ENCODE measurements around the gene ANKS1B.
A peak's percentile ranks its signal among the peaks of the same experiment; 100 is the strongest.

ANKS1B gene

DNA sequence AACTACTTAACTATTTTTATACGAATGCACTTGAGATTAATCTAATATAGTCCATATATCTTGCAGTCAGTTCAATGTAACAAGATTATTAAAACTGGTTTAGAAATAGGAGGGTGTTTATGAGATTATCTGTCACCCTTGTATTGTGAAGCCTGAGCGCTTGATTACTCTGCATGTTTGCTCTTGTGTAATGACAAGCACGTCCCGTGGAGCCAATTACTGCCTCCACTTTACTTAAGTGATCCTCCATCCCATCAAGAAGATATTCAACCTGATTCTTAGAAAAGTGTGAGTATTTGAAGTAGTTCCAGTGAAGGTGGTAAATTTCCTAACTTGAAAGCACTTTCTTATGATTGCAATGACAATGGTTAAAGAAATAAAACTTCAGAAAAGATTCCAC is 752.4 kb downstream of the ANKS1B start:
- Histone ChIP-seq H3K9ac (ENCODE audit: low read depth, low read length) (no peak overlapping the region), H3K27me3 (ENCODE audit: insufficient read depth, low read length) (no peaks in the 10 kb centered on the region), H3K4me1 (ENCODE audit: insufficient read depth, low read length) (peaks cover 3% of the 10 kb centered on the region; the same call in 1 of the 2 replicates), H3K27ac (ENCODE audit: low read depth, low read length) (no peak overlapping the region), H3K36me3 (ENCODE audit: insufficient read depth, low read length) (no peaks in the 10 kb centered on the region), H3K4me3 (ENCODE audit: low read length) (no peak overlapping the region), H3K9me3 (ENCODE audit: insufficient read depth, low read depth, low read length) (no peaks in the 10 kb centered on the region)
- WGBS = 85% methylated on average over 3 of the region's 4 CpGs

DNA sequence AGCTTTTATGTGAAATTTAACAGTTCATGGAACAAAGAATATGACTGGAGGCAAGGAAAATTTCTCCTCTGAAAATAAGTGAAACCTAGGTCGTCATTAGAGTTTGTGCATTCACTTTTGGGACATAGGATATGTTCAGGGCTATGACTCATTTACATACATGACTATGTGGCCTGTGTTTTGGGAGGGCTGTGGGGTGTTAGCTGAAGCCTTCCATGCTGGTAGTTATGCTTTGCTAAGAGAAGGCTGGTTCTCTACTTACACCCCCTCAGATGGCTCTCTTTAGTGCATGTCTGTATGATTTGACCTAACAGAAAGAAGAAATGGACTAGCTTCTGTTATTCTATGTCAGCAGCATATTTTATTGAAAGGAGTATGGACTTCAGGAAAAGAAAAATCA is 753.7 kb downstream of the ANKS1B start:
- H3K9me3 ChIP-seq (ENCODE audit: insufficient read depth, low read depth, low read length) = no peaks in the 10 kb centered on the region
- H3K36me3 ChIP-seq (ENCODE audit: insufficient read depth, low read length) = no peaks in the 10 kb centered on the region
- H3K9ac ChIP-seq (ENCODE audit: low read depth, low read length) = no peak overlapping the region
- no peak overlapping the region for H3K4me3 ChIP-seq (ENCODE audit: low read length)
- WGBS = 78% methylated on average over 1 of the region's 1 CpG
- H3K27ac ChIP-seq (ENCODE audit: low read depth, low read length) = no peak overlapping the region
- H3K27me3 ChIP-seq (ENCODE audit: insufficient read depth, low read length) = no peaks in the 10 kb centered on the region
- peaks cover 3% of the 10 kb centered on the region; the same call in 1 of the 2 replicates for H3K4me1 ChIP-seq (ENCODE audit: insufficient read depth, low read length)

DNA sequence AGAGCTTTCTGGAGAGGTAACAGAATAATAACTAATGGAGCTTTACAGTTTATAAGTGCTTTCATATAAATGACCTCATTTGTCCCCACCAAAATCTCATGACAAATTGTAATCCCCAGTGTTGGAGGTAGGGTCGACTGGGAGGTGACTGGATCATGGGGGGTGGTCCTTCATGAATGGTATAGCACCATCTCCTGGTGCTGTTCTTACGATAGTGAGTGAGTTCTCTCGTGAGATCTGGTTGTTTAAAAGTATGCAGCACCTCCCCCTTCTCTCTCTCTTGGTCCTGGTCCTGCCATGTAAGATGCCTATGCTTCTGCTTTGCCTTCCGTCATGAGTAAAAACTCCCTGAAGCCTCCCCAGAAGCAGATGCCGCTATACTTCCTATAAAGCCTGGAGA is 760.5 kb downstream of the ANKS1B start:
- no peaks in the 10 kb centered on the region for H3K36me3 ChIP-seq (ENCODE audit: insufficient read depth, low read length)
- no peak overlapping the region for H3K4me3 ChIP-seq (ENCODE audit: low read length)
- H3K9me3 ChIP-seq (ENCODE audit: insufficient read depth, low read depth, low read length) = peaks cover 6% of the 10 kb centered on the region; the same call in 1 of the 2 replicates
- no peaks in the 10 kb centered on the region for H3K4me1 ChIP-seq (ENCODE audit: insufficient read depth, low read length)
- no peak overlapping the region for H3K27ac ChIP-seq (ENCODE audit: low read depth, low read length)
- 73% methylated on average over 5 of the region's 5 CpGs for WGBS
- no peak overlapping the region for H3K9ac ChIP-seq (ENCODE audit: low read depth, low read length)
- no peaks in the 10 kb centered on the region for H3K27me3 ChIP-seq (ENCODE audit: insufficient read depth, low read length)

DNA sequence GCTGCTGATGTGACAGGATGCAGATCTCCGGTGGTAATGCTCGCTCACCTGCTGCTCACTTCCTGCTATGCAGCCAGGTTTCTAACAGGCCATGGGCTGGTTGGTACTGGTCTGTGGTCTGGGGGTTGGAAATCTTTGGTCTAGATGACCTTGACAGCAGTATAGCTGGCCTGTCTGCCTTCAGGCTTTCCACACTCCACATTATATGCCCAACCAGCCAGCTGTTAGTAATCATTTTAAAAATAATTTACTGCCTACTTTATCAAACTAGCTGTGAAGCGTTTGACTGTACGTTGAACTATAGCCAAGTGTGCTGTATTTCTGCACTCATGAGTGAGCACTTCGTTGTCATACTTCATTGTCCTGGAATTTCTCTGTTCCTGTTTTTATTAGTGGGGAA is 761.2 kb downstream of the ANKS1B start:
- H3K27me3 ChIP-seq (ENCODE audit: insufficient read depth, low read length) = no peaks in the 10 kb centered on the region
- 96% methylated on average over 5 of the region's 5 CpGs for WGBS
- H3K27ac ChIP-seq (ENCODE audit: low read depth, low read length) = no peak overlapping the region
- H3K4me3 ChIP-seq (ENCODE audit: low read length) = no peak overlapping the region
- peaks cover 5% of the 10 kb centered on the region for H3K4me1 ChIP-seq (ENCODE audit: insufficient read depth, low read length)
- peaks cover 6% of the 10 kb centered on the region; the same call in 1 of the 2 replicates for H3K9me3 ChIP-seq (ENCODE audit: insufficient read depth, low read depth, low read length)
- no peaks in the 10 kb centered on the region for H3K36me3 ChIP-seq (ENCODE audit: insufficient read depth, low read length)
- no peak overlapping the region for H3K9ac ChIP-seq (ENCODE audit: low read depth, low read length)

DNA sequence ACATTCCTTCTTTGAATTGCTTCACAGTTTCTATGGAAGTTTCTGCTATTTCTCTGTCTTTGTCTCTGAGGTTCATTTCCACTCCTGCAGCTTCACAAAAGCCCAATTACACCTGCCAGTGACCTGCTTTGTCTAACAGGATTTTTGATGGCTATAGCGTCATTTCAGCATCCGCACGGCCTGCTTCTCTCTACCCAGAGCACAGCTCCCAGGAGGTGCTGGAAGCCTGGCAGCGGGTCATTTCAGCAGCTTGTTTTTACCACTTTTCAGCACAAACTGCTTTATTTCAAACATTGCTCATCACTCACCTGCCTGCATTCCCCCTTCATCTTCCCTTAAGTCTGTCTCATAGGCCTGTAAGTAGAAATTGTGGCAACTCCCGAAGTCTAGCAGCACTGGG is 771.7 kb downstream of the ANKS1B start:
- Histone ChIP-seq H3K9ac (ENCODE audit: low read depth, low read length) (no peak overlapping the region), H3K4me3 (ENCODE audit: low read length) (no peak overlapping the region), H3K27ac (ENCODE audit: low read depth, low read length) (no peak overlapping the region), H3K27me3 (ENCODE audit: insufficient read depth, low read length) (no peaks in the 10 kb centered on the region), H3K4me1 (ENCODE audit: insufficient read depth, low read length) (no peaks in the 10 kb centered on the region), H3K9me3 (ENCODE audit: insufficient read depth, low read depth, low read length) (peaks cover 45% of the 10 kb centered on the region), H3K36me3 (ENCODE audit: insufficient read depth, low read length) (no peaks in the 10 kb centered on the region)
- WGBS = 76% methylated on average over 5 of the region's 5 CpGs

DNA sequence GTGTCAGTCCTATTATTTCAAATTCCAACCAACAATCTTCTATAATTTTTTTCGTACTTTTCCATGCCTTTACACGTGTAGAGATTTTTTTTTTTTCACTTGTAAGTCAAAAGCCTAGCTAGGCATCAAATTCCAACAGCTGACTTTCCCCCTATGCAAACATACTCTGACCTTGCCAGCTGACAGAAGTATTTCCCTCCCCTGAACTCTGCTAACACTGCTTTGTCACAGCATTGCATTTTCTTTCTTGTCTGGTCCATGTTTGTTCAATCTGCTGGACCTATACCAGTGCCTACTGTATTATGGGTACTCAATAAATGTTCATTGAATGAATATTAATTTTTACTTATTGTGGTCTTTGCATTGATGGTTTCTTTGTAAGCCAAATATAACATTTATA is 772.5 kb downstream of the ANKS1B start:
- H3K4me3 ChIP-seq (ENCODE audit: low read length) = no peak overlapping the region
- WGBS = 89% methylated on average over 2 of the region's 2 CpGs
- H3K9me3 ChIP-seq (ENCODE audit: insufficient read depth, low read depth, low read length) = peaks cover 45% of the 10 kb centered on the region

DNA sequence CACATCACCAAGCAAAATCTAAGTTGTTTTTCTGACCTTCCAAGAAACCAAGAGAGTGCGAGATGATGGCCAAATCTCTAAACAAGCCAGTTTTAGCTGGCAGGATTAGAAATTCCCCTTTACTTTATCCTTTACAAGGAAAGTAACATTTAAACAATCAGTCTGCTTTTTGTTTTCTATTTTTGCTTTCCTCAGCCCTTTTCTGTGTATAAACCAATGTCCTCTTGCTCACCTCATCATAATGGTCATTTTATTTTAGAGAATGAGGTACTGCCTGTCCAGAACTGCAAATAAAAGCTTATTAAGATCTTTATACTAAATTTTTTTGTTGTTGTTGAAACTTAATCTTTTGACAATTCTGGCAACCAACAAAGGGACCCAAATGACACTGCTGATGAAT is 779.6 kb downstream of the ANKS1B start:
- Histone ChIP-seq H3K27ac (ENCODE audit: low read depth, low read length) (no peak overlapping the region), H3K4me1 (ENCODE audit: insufficient read depth, low read length) (no peaks in the 10 kb centered on the region), H3K36me3 (ENCODE audit: insufficient read depth, low read length) (no peaks in the 10 kb centered on the region), H3K27me3 (ENCODE audit: insufficient read depth, low read length) (no peaks in the 10 kb centered on the region), H3K9me3 (ENCODE audit: insufficient read depth, low read depth, low read length) (peaks cover 13% of the 10 kb centered on the region; the same call in 1 of the 2 replicates), H3K9ac (ENCODE audit: low read depth, low read length) (no peak overlapping the region), H3K4me3 (ENCODE audit: low read length) (no peak overlapping the region)
- 92% methylated on average over 1 of the region's 1 CpG for WGBS

More for the DNA sequence above, 772.5 kb downstream of the ANKS1B start:
- Histone ChIP-seq H3K36me3 (ENCODE audit: insufficient read depth, low read length) (no peaks in the 10 kb centered on the region), H3K9ac (ENCODE audit: low read depth, low read length) (no peak overlapping the region), H3K27me3 (ENCODE audit: insufficient read depth, low read length) (no peaks in the 10 kb centered on the region), H3K4me1 (ENCODE audit: insufficient read depth, low read length) (no peaks in the 10 kb centered on the region), H3K27ac (ENCODE audit: low read depth, low read length) (no peak overlapping the region)

DNA sequence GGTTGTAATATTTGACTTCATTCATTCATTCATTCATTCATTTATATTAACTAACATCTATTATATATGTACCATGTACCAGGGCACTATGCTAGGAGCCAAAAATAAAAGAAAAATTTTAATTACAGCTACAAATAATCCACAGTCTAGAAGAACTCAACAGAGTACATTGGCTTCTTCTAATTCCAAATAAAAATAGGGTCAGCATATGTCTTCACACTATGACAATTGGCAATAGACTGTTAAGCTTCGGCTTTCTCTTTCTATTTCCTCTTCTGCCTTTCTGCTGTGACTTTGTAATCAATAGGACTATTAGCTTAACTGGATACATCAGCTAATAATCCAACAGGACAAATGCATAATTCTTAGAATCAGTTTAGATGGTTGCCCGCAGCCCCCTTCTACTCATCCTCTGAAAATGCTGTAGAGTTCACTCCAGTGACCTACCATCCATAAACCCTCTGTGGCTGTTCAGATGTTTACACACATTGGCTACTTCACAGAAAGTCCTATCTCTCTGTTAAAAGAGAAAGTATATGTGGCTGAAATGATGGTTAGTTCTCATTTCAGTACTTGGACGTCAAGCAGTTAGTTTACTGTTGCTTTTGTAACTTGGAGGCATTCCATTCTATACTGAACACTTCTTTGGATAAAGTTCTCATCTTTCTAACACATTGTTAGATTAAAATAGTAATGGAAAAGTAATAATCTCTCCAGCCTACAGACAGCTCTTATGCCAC is 782.7 kb downstream of the ANKS1B start:
- no peaks in the 10 kb centered on the region for H3K27me3 ChIP-seq (ENCODE audit: insufficient read depth, low read length)
- no peak overlapping the region for H3K4me3 ChIP-seq (ENCODE audit: low read length)
- H3K4me1 ChIP-seq (ENCODE audit: insufficient read depth, low read length) = no peaks in the 10 kb centered on the region
- H3K36me3 ChIP-seq (ENCODE audit: insufficient read depth, low read length) = no peaks in the 10 kb centered on the region
- no peak overlapping the region for H3K27ac ChIP-seq (ENCODE audit: low read depth, low read length)
- no peak overlapping the region for H3K9ac ChIP-seq (ENCODE audit: low read depth, low read length)
- 87% methylated on average over 2 of the region's 3 CpGs for WGBS
- H3K9me3 ChIP-seq (ENCODE audit: insufficient read depth, low read depth, low read length) = no peaks in the 10 kb centered on the region

DNA sequence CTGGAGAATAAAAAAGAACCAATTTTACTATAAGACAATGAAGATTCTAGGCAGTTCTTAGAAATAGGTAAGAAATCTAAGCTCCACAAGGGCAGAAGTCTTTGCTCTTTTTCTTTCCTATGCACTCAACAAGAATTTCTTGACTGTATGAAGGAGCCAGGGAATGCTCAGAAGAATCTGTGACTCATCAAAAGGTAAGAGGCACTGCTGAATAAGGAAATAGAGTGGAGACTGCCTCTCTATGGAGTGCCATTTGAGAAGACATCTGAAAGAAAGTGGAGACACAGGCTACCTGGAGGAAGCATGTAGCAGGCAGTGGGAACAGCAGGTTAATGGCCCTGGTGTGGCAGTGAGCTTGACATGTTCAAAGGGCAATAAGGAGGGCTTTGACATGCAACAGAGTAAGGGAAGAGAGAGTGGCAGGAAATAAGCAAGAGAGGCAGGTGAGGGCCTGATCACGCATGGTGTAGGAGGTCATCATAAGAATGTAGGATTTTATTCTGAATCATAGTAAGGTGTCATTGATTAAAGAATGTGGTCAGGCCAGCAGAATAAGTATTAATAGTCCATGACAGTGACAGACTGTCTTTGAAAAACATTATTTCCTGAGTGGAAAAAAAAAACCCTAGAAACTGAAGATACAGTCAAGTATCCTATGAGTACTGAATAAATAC is 783.9 kb downstream of the ANKS1B start:
- H3K27me3 ChIP-seq (ENCODE audit: insufficient read depth, low read length) = no peaks in the 10 kb centered on the region
- H3K36me3 ChIP-seq (ENCODE audit: insufficient read depth, low read length) = no peaks in the 10 kb centered on the region
- no peak overlapping the region for H3K4me3 ChIP-seq (ENCODE audit: low read length)
- H3K4me1 ChIP-seq (ENCODE audit: insufficient read depth, low read length) = no peaks in the 10 kb centered on the region
- no peaks in the 10 kb centered on the region for H3K9me3 ChIP-seq (ENCODE audit: insufficient read depth, low read depth, low read length)
- WGBS = 0% methylated on average over 1 of the region's 1 CpG
- no peak overlapping the region for H3K27ac ChIP-seq (ENCODE audit: low read depth, low read length)
- H3K9ac ChIP-seq (ENCODE audit: low read depth, low read length) = no peak overlapping the region

DNA sequence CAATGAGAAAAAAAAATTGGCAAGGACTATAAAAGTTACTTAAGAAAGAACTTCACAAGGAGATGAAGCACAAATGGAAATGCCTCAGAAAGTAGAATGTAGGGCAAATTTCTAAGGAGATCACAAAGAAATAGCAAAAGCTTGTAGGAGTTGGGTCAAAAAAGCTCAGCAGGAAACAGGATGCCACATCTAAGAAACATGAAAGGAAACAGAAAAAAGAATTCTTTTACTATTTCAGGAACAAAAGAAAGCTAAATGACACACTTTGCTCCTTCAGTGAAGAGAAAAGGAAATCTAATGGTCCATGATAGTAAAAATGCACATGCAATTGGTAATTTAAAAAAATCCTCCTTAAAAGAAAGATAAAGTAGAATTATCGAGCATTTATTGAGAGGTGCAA is 789.3 kb downstream of the ANKS1B start:
- H3K4me1 ChIP-seq (ENCODE audit: insufficient read depth, low read length) = peaks cover 10% of the 10 kb centered on the region; the same call in 1 of the 2 replicates
- no peak overlapping the region for H3K9ac ChIP-seq (ENCODE audit: low read depth, low read length)
- no peaks in the 10 kb centered on the region for H3K27me3 ChIP-seq (ENCODE audit: insufficient read depth, low read length)
- H3K36me3 ChIP-seq (ENCODE audit: insufficient read depth, low read length) = no peaks in the 10 kb centered on the region
- H3K4me3 ChIP-seq (ENCODE audit: low read length) = no peak overlapping the region
- no CpG with 5 or more reads among the region's 1 CpG for WGBS
- peak overlapping the region; percentile 73 for H3K27ac ChIP-seq (ENCODE audit: low read depth, low read length)
- no peaks in the 10 kb centered on the region for H3K9me3 ChIP-seq (ENCODE audit: insufficient read depth, low read depth, low read length)

DNA sequence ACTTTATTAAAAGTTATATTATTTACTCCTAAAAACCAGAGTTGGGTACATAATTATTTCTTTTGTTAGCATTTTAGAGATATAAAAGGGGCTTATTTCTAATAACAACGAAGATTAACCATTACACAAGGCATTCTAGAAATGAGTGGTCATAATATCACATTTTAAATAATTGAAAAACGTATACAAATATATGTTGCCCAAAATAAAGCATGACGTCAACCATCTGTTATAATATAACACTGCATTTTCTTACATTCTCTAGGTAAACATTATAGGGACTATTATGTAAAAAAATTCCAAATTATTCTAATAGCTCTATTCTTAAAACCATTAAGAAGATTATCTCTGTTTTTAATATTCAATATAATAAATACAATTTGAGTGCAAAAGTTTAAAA is 792.2 kb downstream of the ANKS1B start:
- 100% methylated on average over 1 of the region's 3 CpGs for WGBS
- H3K9ac ChIP-seq (ENCODE audit: low read depth, low read length) = no peak overlapping the region

More for the DNA sequence above, 792.2 kb downstream of the ANKS1B start:
- H3K4me1 ChIP-seq (ENCODE audit: insufficient read depth, low read length) = peaks cover 10% of the 10 kb centered on the region; the same call in 1 of the 2 replicates
- no peak overlapping the region for H3K4me3 ChIP-seq (ENCODE audit: low read length)
- H3K27ac ChIP-seq (ENCODE audit: low read depth, low read length) = no peak overlapping the region
- no peaks in the 10 kb centered on the region for H3K9me3 ChIP-seq (ENCODE audit: insufficient read depth, low read depth, low read length)
- H3K27me3 ChIP-seq (ENCODE audit: insufficient read depth, low read length) = no peaks in the 10 kb centered on the region
- no peaks in the 10 kb centered on the region for H3K36me3 ChIP-seq (ENCODE audit: insufficient read depth, low read length)
